ENCODE results near the gene GATM. TPM values are rescaled to one million over a fixed set of nuclear protein-coding genes. Genes with fewer than 3 reads are reported as not detected.

The GATM gene, protein sequence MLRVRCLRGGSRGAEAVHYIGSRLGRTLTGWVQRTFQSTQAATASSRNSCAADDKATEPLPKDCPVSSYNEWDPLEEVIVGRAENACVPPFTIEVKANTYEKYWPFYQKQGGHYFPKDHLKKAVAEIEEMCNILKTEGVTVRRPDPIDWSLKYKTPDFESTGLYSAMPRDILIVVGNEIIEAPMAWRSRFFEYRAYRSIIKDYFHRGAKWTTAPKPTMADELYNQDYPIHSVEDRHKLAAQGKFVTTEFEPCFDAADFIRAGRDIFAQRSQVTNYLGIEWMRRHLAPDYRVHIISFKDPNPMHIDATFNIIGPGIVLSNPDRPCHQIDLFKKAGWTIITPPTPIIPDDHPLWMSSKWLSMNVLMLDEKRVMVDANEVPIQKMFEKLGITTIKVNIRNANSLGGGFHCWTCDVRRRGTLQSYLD
- total RNA-seq (2022; extraction: Qiagen RNA extraction; ENCODE audit: low read depth) = 2.2 to 3.0 TPM (median 2.5 TPM) in 5 replicates

DNA sequence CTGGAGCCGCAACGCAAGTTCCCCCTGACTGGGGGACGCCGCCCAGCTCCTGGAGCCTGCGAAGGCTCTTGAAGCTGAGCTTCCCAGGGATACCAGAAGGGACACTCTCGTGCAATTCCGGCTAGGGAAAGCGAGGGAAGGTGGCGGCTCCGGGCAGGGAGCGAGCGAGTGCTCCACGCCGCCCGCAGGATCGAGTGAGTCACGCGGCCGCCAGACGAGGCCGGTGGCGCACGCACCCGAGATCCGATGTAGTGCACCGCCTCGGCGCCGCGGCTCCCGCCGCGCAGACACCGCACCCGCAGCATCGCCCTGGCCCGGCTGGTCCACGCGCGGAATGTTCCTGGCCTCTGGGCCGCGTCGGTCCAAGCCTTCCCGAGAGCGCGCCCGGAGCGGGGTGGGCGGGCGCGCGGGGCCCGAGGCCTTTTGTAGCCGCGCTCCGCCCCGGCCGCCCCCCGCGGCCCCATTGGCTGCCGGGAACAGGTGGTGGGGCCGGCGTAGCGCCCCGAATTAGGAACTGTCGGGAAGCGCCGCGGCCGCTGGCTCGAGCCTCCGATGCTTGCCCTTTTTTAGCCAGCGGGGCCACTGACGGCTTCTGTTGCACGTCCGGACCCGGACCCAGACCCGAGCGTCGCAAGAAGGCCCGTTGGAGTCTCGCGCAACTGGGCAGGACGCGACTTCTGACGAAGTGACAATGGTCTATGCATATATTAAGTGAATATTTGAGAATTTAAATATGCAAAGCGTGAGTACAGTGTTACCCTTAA lies at the start of gene GATM:
GATM (minus strand) TSS at position 396 of the 764 bp plus-strand sequence; CDS start at position 305, 91 bp downstream.

Other genes with a start within 250 kb of the GATM start
- gene DUOXA1, start 248.7 kb downstream of the GATM start, total RNA-seq (2022; extraction: Qiagen RNA extraction; ENCODE audit: low read depth) = 0.09 to 0.11 TPM (median 0.10 TPM) in 4 of 5 replicates, not detected in the other
- gene DUOX1, start 248.6 kb downstream of the GATM start, total RNA-seq (2022; extraction: Qiagen RNA extraction; ENCODE audit: low read depth) = 0.02 TPM in 1 of 5 replicates, not detected in the others
- gene SHF, start 190.6 kb downstream of the GATM start, total RNA-seq (2022; extraction: Qiagen RNA extraction; ENCODE audit: low read depth) = 0.29 to 0.74 TPM (median 0.69 TPM) in 5 replicates
- gene SLC28A2, start 126.3 kb downstream of the GATM start, total RNA-seq (2022; extraction: Qiagen RNA extraction; ENCODE audit: low read depth) = not detected in 5 replicates
- gene SLC30A4, start 144.2 kb upstream of the GATM start, total RNA-seq (2022; extraction: Qiagen RNA extraction; ENCODE audit: low read depth) = 1.1 to 1.8 TPM (median 1.7 TPM) in 5 replicates
- 12.5 to 25.9 TPM (median 20.4 TPM) in 5 replicates for gene BLOC1S6, start 208.8 kb upstream of the GATM start, total RNA-seq (2022; extraction: Qiagen RNA extraction; ENCODE audit: low read depth)